ENCODE measurements around the gene ZSCAN10.

The ZSCAN10 gene

DNA sequence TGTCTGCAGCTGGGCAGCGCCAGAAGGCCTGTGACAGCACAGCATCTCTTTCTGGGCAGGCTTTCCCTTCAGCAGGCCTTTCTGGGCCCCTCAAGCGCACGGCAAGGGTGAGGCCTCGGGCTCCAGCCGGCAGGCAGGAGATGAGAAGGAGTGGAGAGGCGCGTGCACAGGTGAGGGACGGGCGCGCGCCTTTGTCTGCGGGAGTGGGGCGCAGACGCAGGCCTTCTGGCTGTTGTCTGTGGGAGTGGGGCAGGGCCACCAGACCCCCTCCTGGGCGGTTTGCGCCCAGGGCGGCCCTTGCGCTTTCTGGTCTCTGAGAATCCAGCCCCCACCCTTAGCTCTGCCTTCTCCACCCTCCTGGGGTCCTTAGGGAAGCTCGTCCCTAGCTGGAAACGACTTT lies 19.8 kb upstream of the ZSCAN10 start:
- H3K4me3 ChIP-seq (replicated peaks in 1 of 2; ENCODE audit: low read depth in 2 of 2, low read length in 2 of 2), result no peak overlapping the region
- TF ChIP-seq, protein P1, sequence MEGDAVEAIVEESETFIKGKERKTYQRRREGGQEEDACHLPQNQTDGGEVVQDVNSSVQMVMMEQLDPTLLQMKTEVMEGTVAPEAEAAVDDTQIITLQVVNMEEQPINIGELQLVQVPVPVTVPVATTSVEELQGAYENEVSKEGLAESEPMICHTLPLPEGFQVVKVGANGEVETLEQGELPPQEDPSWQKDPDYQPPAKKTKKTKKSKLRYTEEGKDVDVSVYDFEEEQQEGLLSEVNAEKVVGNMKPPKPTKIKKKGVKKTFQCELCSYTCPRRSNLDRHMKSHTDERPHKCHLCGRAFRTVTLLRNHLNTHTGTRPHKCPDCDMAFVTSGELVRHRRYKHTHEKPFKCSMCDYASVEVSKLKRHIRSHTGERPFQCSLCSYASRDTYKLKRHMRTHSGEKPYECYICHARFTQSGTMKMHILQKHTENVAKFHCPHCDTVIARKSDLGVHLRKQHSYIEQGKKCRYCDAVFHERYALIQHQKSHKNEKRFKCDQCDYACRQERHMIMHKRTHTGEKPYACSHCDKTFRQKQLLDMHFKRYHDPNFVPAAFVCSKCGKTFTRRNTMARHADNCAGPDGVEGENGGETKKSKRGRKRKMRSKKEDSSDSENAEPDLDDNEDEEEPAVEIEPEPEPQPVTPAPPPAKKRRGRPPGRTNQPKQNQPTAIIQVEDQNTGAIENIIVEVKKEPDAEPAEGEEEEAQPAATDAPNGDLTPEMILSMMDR (IDR thresholded peaks at IDR 0.05; ENCODE audit: low read depth, low read length), result no peak
- no peak for DNase-seq (ENCODE audit: low read depth in 2 of 2)

GRCh38 chr16:3118204-3118790 lies 19.2 kb upstream of the ZSCAN10 start:
- no peak for DNase-seq (ENCODE audit: low read depth in 2 of 2)
- TF ChIP-seq, protein P1 (IDR thresholded peaks at IDR 0.05; ENCODE audit: low read depth, low read length), result no peak
- no peak overlapping the region for H3K4me3 ChIP-seq (replicated peaks in 1 of 2; ENCODE audit: low read depth in 2 of 2, low read length in 2 of 2)

DNA sequence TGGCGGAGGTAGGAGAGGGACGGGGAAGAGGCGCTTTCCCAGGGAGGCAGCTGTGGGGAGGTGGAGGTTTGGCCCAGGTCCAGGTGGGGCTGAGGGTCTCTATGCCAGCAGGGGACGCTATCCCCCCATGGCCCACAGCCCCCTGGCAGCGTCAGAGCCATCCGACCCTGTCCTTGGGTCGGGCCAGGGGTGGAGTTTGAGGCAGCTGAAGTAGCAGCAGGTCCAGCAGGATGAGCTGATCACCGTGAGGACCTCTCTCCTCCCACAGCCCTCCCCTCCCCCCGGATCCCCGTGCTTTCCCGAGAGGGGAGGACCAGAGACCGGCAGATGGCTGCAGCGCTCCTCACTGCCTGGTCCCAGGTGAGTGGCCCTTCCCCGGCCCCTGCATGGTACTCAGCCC lies 16.5 kb upstream of the ZSCAN10 start:
- DNase-seq (ENCODE audit: low read depth in 2 of 2), result no peak
- no peak overlapping the region for H3K4me3 ChIP-seq (replicated peaks in 1 of 2; ENCODE audit: low read depth in 2 of 2, low read length in 2 of 2)
- TF ChIP-seq, protein P1 (IDR thresholded peaks at IDR 0.05; ENCODE audit: low read depth, low read length), result no peak

DNA sequence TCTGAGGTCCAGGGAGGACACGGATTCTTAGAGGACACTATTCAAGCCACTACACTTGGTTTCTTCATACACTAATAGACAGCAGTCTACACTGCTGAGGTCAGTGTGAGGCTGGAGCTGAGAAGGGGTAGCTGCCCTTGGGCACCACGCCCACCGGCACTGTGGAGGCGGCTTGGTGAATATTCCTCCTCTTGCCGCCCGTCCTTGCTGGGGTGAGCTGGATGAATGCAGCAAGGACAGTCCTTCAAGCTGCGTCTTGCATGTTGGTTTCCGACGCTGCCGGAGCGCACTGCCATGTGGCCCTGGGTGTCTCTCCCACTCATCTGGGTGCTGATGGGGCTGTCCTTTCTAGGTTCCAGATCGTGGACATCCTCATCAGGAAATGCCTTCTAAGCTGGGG lies 15.9 kb upstream of the ZSCAN10 start:
- TF ChIP-seq, protein P1 (IDR thresholded peaks at IDR 0.05; ENCODE audit: low read depth, low read length), result no peak

GRCh38 chr16:3113765-3114479 lies 14.8 kb upstream of the ZSCAN10 start:
- peak overlapping the region; percentile 60 to 76 for H3K4me3 ChIP-seq (replicated peaks in 1 of 2; ENCODE audit: low read depth in 2 of 2, low read length in 2 of 2)
- no peak for DNase-seq (ENCODE audit: low read depth in 2 of 2)
- TF ChIP-seq, protein P1 (IDR thresholded peaks at IDR 0.05; ENCODE audit: low read depth, low read length), result no peak

More for the DNA sequence above, 15.9 kb upstream of the ZSCAN10 start:
- DNase-seq (ENCODE audit: low read depth in 2 of 2), result no peak
- no peak overlapping the region for H3K4me3 ChIP-seq (replicated peaks in 1 of 2; ENCODE audit: low read depth in 2 of 2, low read length in 2 of 2)

GRCh38 chr16:3112881-3113574 lies 13.9 kb upstream of the ZSCAN10 start:
- peak overlapping the region; percentile 60 to 76 for H3K4me3 ChIP-seq (replicated peaks in 1 of 2; ENCODE audit: low read depth in 2 of 2, low read length in 2 of 2)
- TF ChIP-seq, protein P1 (IDR thresholded peaks at IDR 0.05; ENCODE audit: low read depth, low read length), result no peak
- peak in 1 of 2 donors; percentile 49 for DNase-seq (ENCODE audit: low read depth in 2 of 2)
